HG02798 (cell line): ENCODE measurements around the gene RSPH9.
"Not testable (repeated sequence)": the region's sequence is repeated elsewhere in the genome, so short reads cannot be mapped to it uniquely, and the experiment has no call there.

Source experiments
- ATAC-seq: cut with Tn5 transposase; IDR thresholded peaks from one replicate; pipeline ENCODE4 v1.9.1; 2021; ENCODE audit warnings: mild to moderate bottlenecking; ENCODE audit not compliant: unreplicated experiment, poor library complexity

The RSPH9 gene

DNA sequence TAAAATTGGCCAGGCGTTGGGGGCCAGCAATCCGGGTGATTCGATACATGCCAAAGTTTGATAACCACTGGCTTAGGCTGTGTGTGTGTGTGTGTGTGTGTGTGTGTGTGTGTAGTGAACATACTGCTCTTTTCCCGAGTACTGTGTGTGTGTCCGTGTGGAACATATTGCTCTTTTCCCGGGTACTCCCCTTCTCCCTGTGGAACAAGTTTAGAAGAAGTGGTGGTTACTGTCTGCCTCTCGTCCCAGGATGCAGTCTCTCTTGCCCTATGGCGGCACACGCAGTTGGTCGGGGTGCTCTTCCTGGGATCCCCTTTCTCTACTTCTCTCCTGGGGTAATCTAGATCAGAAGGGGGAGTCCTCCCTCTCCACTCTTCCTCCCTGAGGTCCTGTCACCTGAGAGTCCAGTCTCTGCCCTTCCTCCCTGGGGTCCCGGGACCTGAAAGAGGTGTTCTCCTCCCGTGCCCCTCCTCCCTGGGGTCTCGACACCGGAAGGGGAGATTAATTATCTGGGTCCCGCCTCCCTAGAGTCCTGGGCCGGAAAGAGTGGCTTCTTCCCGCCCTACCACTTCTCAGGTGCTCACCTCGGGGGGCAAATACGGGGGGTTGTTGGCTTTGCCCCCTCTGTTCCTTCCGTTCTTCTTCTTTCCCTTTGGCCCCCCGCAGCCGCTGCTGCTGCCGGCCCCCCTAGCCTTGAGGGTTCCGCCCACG is 16.3 kb upstream of the RSPH9 start:
- ATAC-seq: peak; percentile 18

DNA sequence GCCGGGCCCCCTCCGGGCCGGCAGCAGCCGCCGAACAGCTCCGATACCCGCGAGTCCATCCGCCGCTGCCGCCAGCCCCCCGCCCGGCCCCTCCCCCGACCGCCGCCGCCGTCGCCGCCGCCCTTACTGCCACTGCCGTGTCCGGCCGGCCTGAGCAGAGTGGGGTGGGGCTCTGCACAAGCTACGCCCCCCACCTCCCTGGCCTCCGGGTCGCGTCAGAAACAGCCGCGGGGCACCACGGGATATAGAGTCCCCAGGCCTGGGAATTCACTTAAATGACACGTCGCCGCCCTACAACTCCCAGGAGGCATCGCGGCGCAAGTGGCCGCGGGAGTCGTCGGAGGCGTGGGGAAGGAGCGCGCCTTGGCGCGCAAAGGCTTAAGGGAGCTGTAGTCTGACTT is 15.7 kb upstream of the RSPH9 start, which contains the start of gene GTPBP2:
TSS of gene GTPBP2 (minus strand) at position 161 of the 401 bp plus-strand sequence. CDS start at position 59, 102 bp downstream.
- ATAC-seq: peak; percentile 89

DNA sequence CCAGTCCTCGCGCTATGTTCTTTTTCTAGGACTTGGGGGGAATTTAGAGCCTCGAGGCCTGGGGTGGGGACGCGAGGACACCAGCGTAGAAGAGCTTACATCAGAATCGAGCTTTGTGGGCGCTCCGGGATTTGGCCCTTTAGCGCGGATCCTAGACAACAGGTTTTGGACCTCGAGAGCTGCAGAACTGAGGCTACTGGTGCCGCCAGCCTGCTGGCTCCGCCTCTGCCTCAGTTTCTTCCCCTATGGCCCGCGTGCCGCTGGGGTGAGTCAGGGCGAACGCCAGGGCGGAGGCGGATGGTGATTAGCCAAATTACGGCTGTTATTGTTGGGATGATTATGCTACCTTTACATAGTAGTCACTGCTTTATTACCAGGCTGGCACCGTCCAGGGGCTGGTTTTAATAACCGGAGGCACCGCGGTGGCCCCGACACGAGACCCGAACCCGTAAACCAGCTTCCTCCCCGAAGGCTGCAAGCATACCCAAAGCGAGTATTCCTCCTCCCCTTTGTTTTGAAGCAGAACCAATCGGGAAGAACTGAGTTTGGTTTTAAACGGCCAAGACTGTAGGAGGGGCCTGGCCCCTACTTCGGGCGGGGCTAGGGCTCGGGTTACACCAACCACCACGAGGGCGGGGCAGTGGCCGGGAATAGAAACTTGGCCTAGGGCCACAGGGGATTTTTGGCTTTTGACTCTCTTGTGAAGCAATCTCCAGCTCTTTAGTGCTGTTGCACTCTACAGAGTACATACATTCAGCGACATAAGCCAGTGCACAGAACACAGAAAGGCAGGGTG is 15.1 kb upstream of the RSPH9 start:
- peak; percentile 68 for ATAC-seq

DNA sequence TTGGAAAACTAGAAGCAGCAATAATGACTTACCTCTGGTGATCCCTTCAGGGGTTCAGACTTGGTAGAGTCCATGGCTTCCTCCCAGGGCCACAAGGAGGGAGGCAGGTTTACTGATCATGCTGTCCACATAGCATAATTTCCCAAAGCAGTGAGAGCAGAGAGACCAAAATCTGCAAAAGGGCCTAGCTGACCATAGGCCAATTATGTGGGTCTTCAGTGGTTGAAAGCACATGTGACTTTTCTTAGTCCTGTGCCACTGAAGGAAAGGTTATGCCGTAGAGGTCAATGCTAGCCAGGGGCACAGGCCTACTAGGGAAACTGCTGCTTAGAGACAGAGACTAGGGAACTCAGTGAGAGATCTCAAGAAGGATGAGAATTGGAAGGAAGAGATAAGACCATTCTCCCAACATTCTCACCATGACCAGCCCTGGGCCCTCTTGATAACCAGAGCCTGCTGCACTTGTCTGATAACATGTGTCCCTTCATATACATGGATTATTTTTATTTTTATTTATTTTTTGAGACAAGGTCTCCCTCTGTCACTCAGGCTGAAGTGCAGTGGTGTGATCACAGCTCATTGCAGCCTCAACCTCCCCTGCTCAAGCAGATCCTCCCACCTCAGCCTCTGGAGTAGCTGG is 13.7 kb upstream of the RSPH9 start:
- ATAC-seq: no peak

DNA sequence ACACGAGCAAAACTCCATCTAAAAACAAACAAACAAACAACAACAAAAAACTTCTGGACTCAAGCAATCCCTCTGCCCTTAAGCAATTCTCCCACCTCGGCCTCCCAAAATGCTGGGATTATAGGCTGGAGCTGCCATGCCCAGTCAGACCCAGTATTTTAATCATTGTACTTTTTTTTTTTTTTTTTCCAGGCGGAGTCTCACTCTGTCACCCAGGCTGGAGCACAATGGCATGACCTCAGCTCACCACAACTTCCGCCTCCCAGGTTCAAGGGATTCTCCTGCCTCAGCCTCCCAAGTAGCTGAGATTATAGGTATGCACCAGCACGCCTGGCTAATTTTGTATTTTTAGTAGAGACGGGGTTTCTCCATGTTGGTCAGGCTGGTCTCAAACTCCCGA is 11.8 kb upstream of the RSPH9 start:
- not testable (repeated sequence) for ATAC-seq

GRCh38 chr6:43634702-43635303 is 10.0 kb upstream of the RSPH9 start:
- ATAC-seq: no peak

GRCh38 chr6:43635387-43636307 is 9.2 kb upstream of the RSPH9 start, which contains the start of gene MAD2L1BP:
MAD2L1BP (plus strand) TSS chr6:43635840; CDS start chr6:43635876, 36 bp downstream.
- ATAC-seq: peak; percentile 93

DNA sequence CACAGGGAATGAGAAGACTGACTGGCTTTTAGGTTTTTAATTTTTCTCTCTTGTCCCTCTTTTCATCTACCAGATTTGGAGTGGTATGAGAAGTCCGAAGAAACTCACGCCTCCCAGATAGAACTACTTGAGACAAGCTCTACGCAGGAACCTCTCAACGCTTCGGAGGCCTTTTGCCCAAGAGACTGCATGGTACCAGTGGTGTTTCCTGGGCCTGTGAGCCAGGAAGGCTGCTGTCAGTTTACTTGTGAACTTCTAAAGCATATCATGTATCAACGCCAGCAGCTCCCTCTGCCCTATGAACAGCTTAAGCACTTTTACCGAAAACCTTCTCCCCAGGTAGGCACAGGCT is 8.6 kb upstream of the RSPH9 start:
- ATAC-seq: peak; percentile 8

- no peak for ATAC-seq
Observed at GRCh38 chr6:43639984-43640800, 4.6 kb upstream of the RSPH9 start.

- ATAC-seq: no peak
Observed at GRCh38 chr6:43645613-43645964, 753 bp downstream of the RSPH9 start.

DNA sequence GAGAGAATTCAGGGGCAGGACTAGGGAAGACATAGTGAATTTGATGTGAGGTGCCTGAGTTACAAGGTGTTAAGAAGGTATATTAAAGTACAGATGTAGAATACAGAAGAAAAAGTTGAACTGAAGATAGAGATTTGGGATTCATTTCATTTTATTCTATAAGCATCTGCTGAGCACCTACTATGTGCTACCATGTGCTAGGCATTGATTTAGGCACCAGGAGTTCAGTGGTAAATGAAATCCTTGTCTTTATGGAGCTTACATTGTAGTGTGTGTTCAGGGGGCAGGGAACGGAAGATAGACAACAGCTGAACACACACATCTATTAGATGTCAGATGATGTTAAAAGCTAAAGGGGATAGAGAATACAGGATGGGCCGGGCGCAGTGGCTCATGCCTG is 2.8 kb downstream of the RSPH9 start:
- ATAC-seq: no peak

DNA sequence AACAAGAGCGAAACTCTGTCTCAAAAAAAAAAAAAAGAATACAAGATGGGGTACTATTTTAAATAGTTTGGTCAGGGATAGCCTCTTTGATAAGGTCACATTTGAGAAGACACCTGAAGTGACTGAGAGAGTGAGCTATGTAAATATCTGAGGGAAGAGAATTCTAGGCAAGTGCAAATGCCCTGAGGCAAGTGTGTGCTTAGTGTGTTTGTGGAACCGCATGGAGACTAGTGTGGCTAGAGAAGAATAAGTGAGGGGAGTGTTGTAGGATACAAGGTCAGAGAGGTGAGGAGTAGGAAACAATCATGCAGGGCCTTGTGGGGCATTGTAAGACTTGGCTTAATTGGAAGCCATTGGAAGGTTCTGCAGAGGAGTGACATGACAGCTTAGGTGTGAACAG is 3.4 kb downstream of the RSPH9 start:
- no peak for ATAC-seq

- not testable (repeated sequence) for ATAC-seq
Observed at GRCh38 chr6:43652822-43653221, 8.0 kb downstream of the RSPH9 start.

GRCh38 chr6:43657221-43657802 is 12.5 kb downstream of the RSPH9 start:
- ATAC-seq: no peak

- ATAC-seq: no peak
Observed at GRCh38 chr6:43658161-43658560, 13.3 kb downstream of the RSPH9 start.

DNA sequence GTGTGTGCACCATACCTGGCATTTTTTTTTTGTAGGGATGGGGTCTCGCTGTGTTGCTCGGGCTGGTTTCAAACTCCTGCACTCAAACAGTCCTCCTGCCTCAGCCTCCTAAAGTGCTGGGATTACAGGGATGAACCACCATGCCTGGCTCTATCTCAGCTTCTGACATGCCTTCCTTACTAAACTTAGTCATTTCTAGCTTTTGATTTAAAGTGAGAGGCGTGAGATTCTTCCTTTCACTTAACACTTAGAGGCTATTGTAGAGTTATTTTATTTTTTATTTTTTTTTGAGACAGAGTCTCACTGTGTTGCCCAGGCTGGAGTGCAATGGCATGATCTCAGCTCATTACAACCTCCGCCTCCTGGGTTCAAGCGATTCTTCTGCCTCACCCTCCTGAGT is 18.1 kb downstream of the RSPH9 start:
- ATAC-seq: not testable (repeated sequence)

DNA sequence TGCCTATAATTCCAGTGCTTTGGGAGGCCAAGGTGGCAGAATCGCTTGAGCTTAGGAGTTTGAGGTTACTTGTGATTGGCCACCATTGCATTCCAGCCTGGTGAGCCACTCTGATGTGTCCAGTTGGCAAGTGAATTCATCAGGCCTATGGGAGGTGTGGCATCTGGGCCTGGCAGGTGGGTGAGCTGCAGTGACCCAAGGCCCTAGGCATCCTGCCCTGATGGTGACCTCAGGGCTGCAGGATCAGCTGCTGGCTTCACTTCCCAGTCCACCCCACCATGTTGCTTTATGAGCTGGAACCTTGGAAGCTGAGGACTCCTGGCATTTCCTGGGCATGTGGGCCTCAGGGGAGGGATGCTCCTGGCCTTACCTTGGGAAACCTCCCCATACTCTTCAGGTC is 20.5 kb downstream of the RSPH9 start:
- ATAC-seq: no peak

GRCh38 chr6:43666196-43666920 is 21.5 kb downstream of the RSPH9 start:
- no peak for ATAC-seq
